ENCODE measurements around the gene GRM8.

The GRM8 gene

GRCh38 chr7:127290801-127291361, 38.1 kb upstream of the GRM8 start (continued):
- no peak for TF ChIP-seq KLF10 (tag by site-specific recombination; IDR thresholded peaks at IDR 0.05)
- TF ChIP-seq ZSCAN30 (tag by site-specific recombination; IDR thresholded peaks at IDR 0.05): no peak

DNA sequence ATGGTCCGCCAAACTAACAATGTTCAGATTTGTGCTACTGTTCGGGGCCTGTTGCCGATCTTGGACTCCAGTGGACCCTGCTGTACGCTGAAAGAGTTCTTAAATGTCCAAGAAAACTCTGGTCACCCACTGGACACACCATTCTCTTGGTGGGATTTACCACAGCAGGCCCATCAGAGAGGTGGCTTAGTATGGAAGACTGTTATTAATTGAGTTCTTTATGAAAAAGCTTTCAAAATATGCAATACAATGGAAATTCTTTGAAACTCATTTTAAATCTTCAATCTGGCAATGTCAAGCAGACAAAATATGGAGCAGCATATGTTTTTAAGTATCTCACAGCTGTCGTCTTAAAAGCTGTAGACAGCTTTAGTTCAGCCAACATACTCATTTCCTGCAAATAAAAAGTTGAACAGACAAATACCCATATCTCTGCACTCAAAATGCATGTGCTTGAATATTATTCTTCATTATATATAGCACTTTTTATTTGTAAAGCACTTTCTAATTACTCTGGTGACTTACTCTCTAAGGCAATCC, 37.4 kb upstream of the GRM8 start:
- no peaks in the 10 kb centered on the region for H3K36me3 ChIP-seq (ENCODE audit: control insufficient read depth in 2 of 2, insufficient read depth in 1 of 2, low read length in 2 of 2)
- H3K4me3 ChIP-seq (ENCODE audit: low read depth, low read length): no peak overlapping the region
- ChIA-PET POLR2A (no interaction called here), CTCF (no interaction called here)
- H3K27ac ChIP-seq (ENCODE audit: extremely low read depth, low read depth, low read length): no peak overlapping the region
- H3K4me1 ChIP-seq (ENCODE audit: control insufficient read depth, insufficient read depth, low read length): no peaks in the 10 kb centered on the region
- TF ChIP-seq ZNF660 (tag by site-specific recombination; IDR thresholded peaks at IDR 0.05): no peak
- H3K9me3 ChIP-seq (ENCODE audit: control insufficient read depth, insufficient read depth, low read depth, low read length): no peaks in the 10 kb centered on the region

DNA sequence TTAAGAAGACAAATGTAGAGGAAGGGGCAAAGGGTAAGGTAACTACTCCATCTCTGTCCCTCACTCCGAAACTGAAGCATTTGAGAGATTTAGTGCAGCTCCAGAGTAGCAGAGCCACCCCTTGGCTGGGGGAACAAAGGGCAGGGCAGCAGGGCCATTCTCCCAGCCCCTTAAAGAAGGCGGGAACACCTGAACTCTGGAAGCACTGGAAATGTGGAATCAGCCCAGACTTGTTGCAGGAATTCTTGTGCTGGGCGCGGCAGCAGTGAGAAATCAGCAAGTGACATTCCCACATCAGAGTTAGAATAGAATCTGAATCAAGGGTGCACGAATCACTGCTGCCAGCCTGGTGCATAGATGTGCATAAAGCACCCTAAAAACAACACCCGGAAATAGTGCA, 34.4 kb upstream of the GRM8 start:
- Histone ChIP-seq H3K27ac (ENCODE audit: extremely low read depth, low read depth, low read length) (no peak overlapping the region), H3K36me3 (ENCODE audit: control insufficient read depth in 2 of 2, insufficient read depth in 1 of 2, low read length in 2 of 2) (no peaks in the 10 kb centered on the region), H3K4me1 (ENCODE audit: control insufficient read depth, insufficient read depth, low read length) (no peaks in the 10 kb centered on the region), H3K4me3 (ENCODE audit: low read depth, low read length) (no peak overlapping the region), H3K9me3 (ENCODE audit: control insufficient read depth, insufficient read depth, low read depth, low read length) (no peaks in the 10 kb centered on the region)
- POLR2A ChIA-PET: no interaction called here
- TF ChIP-seq HOXC10 (CRISPR knock-in tag; IDR thresholded peaks at IDR 0.05) (no peak), ZFP69B (tag by site-specific recombination; IDR thresholded peaks at IDR 0.05) (no peak), ZNF391 (tag by site-specific recombination; IDR thresholded peaks at IDR 0.05; ENCODE audit: borderline replicate concordance, low read depth) (no peak), ZNF768 (tag by site-specific recombination; IDR thresholded peaks at IDR 0.05) (no peak), ZNF692 (tag by site-specific recombination; IDR thresholded peaks at IDR 0.05) (no peak), GLI2 (tag by site-specific recombination; IDR thresholded peaks at IDR 0.05; ENCODE audit: borderline replicate concordance, low read depth) (no peak)
- TF ChIP-seq, protein P1, sequence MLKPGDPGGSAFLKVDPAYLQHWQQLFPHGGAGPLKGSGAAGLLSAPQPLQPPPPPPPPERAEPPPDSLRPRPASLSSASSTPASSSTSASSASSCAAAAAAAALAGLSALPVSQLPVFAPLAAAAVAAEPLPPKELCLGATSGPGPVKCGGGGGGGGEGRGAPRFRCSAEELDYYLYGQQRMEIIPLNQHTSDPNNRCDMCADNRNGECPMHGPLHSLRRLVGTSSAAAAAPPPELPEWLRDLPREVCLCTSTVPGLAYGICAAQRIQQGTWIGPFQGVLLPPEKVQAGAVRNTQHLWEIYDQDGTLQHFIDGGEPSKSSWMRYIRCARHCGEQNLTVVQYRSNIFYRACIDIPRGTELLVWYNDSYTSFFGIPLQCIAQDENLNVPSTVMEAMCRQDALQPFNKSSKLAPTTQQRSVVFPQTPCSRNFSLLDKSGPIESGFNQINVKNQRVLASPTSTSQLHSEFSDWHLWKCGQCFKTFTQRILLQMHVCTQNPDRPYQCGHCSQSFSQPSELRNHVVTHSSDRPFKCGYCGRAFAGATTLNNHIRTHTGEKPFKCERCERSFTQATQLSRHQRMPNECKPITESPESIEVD (tag by site-specific recombination; IDR thresholded peaks at IDR 0.05): no peak
- TF ChIP-seq, protein P2, sequence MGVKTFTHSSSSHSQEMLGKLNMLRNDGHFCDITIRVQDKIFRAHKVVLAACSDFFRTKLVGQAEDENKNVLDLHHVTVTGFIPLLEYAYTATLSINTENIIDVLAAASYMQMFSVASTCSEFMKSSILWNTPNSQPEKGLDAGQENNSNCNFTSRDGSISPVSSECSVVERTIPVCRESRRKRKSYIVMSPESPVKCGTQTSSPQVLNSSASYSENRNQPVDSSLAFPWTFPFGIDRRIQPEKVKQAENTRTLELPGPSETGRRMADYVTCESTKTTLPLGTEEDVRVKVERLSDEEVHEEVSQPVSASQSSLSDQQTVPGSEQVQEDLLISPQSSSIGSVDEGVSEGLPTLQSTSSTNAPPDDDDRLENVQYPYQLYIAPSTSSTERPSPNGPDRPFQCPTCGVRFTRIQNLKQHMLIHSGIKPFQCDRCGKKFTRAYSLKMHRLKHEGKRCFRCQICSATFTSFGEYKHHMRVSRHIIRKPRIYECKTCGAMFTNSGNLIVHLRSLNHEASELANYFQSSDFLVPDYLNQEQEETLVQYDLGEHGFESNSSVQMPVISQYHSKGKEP (tag by site-specific recombination; IDR thresholded peaks at IDR 0.05): no peak
- CTCF ChIA-PET: no interaction called here

- no peak overlapping the region for H3K4me3 ChIP-seq (ENCODE audit: low read depth, low read length)
- POLR2A ChIA-PET: no interaction called here
- no peak overlapping the region for H3K27ac ChIP-seq (ENCODE audit: extremely low read depth, low read depth, low read length)
- H3K36me3 ChIP-seq (ENCODE audit: control insufficient read depth in 2 of 2, insufficient read depth in 1 of 2, low read length in 2 of 2): no peaks in the 10 kb centered on the region
- H3K9me3 ChIP-seq (ENCODE audit: control insufficient read depth, insufficient read depth, low read depth, low read length): no peaks in the 10 kb centered on the region
- H3K4me1 ChIP-seq (ENCODE audit: control insufficient read depth, insufficient read depth, low read length): no peaks in the 10 kb centered on the region
- CTCF ChIA-PET: interaction anchor here (0.8 kb wide), 1 partner anchor 206 kb away, joined by 3 read pairs; no protein-coding TSS in a partner anchor
- TF ChIP-seq GFI1B (tag by site-specific recombination; IDR thresholded peaks at IDR 0.05) (no peak), IKZF3 (tag by site-specific recombination; IDR thresholded peaks at IDR 0.05) (no peak), ELK4 (IDR thresholded peaks at IDR 0.05; ENCODE audit: borderline replicate concordance, low read depth, low read length) (no peak), ZNF596 (tag by site-specific recombination; IDR thresholded peaks at IDR 0.05) (no peak), ZNF394 (tag by site-specific recombination; IDR thresholded peaks at IDR 0.05; ENCODE audit: borderline replicate concordance) (no peak), AEBP2 (tag by site-specific recombination; IDR thresholded peaks at IDR 0.05; ENCODE audit: borderline replicate concordance) (no peak), INSM2 (tag by site-specific recombination; IDR thresholded peaks at IDR 0.05) (no peak), ZNF211 (tag by site-specific recombination; IDR thresholded peaks at IDR 0.05; ENCODE audit: low read depth) (no peak), ZFP37 (tag by site-specific recombination; IDR thresholded peaks at IDR 0.05) (no peak), ZNF785 (tag by site-specific recombination; IDR thresholded peaks at IDR 0.05) (no peak)
Observed at GRCh38 chr7:127270093-127270492, 17.4 kb upstream of the GRM8 start.
